ENCODE data around the gene CC2D1B.
"Not testable (repeated sequence)": the region's sequence is repeated elsewhere in the genome, so short reads cannot be mapped to it uniquely, and the experiment has no call there.

Gene CC2D1B, protein sequence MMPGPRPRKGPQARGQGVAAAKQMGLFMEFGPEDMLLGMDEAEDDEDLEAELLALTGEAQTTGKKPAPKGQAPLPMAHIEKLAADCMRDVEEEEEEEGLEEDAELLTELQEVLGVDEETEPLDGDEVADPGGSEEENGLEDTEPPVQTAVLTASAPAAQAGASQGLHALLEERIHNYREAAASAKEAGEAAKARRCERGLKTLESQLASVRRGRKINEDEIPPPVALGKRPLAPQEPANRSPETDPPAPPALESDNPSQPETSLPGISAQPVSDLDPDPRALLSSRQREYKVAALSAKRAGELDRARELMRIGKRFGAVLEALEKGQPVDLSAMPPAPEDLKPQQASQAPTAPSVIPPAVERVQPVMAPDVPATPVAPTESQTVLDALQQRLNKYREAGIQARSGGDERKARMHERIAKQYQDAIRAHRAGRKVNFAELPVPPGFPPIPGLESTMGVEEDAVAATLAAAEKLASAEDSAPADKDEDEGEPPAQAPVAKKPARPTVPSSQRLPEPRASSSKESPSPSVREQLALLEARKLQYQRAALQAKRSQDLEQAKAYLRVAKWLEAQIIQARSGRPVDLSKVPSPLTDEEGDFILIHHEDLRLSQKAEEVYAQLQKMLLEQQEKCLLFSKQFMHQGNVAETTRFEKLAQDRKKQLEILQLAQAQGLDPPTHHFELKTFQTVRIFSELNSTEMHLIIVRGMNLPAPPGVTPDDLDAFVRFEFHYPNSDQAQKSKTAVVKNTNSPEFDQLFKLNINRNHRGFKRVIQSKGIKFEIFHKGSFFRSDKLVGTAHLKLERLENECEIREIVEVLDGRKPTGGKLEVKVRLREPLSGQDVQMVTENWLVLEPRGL

DNA sequence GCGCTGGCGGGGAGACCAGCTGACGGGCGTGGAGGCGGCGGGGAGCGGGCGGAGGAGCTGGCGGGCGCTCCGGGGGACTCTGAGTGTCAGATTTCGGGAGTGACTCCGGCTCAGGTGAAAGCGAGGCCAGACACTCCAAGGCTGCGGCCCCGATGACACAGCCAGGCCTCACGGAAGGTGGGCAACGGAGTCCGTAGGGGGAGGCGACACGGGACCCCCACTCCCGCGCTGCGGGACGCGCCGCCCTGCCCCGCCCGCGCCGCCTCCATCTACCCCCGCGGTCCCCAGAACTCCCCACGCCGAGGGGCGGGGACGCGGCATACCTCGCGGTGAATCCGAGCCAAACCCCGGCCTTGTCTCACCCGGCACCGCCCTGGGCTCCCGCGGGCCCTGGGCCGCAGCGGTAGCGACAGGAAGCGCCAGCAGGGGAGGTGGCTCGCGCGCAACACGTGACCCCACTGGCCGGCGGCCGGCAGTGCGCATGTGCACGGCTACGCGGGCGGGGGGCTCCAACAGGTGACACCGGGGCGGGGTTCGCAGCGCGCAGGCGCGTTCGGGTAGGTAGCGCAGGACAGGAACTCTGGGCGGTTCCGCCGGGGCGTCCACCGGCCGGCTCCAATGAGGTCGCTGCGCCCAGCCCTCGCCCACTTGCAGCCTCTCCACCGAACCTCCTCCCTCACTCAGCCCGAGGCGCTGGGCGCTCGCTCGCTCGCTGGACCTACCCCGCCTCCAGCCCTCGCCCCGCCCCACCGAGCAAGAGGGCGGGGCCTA lies at the start of gene CC2D1B:
CC2D1B (minus strand) TSS at position 460 of the 771 bp plus-strand sequence. CDS start 1,585 bp downstream, outside the sequence.
- DNase-seq (ENCODE audit: low spot score) = peak; percentile 99

DNA sequence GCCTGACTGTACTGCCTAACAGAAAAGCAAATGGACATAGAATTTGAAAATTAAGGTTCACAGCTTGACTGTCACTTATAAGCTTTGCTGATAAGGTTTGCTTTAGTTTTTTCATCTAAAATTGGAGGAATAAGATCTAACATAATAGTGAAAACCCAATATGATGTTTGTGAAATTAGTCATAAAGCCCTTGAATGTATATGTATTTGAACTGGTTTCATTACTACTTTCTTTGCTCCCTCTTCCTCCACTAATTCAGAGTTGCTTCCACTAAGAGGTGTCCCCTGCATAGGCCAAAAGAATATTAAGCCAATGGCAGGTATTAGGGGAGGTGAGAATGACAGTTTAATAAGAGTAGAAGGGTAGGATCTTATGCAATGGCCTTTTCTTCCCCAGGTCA lies 48.9 kb upstream of the CC2D1B start:
- no peak for DNase-seq (ENCODE audit: low spot score)

DNA sequence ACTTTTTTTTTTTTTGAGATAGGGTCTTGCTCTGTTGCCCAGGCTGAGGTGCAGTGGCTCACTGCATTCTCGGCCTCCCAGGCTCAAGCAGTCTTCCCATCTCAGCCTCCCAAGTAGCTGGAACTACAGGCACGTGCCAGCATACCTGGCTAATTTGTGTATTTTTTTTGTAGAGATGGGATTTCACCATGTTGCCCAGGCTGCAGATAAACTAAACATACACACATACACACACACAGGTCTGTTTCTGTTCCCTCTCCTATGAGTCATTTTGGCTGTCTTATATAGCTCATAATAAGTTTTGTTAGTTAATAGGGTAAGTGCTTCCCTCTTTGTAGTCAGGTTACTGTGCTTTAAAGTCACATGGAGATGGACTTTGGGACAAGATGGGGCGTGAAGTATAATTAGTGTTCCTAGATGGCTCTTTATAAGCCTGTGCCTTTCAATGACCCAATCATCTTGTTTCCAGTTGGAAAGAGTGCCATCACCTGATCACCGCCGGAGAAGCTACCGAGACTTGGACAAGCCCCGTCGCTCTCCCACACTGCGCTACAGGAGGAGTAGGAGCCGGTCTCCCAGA lies 47.5 kb upstream of the CC2D1B start:
- DNase-seq (ENCODE audit: low spot score) = no peak

DNA sequence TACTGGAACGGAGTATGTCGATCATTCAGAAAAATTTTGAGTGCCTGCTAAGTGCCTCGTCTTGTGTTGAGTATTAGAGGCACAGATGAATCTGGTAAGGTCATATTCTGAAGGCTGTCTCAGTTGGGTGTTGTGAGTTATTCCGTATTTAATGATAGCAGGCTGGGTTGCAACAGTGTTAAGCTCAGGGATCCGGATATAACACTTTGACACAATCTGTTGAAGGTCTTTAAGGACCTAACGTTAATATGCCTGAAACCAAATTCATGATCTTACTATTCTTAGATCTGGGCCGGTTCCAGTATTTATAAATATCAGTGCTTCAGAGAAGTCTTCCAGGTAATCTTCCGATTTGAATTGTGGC lies 39.0 kb upstream of the CC2D1B start:
- no peak for DNase-seq (ENCODE audit: low spot score)

DNA sequence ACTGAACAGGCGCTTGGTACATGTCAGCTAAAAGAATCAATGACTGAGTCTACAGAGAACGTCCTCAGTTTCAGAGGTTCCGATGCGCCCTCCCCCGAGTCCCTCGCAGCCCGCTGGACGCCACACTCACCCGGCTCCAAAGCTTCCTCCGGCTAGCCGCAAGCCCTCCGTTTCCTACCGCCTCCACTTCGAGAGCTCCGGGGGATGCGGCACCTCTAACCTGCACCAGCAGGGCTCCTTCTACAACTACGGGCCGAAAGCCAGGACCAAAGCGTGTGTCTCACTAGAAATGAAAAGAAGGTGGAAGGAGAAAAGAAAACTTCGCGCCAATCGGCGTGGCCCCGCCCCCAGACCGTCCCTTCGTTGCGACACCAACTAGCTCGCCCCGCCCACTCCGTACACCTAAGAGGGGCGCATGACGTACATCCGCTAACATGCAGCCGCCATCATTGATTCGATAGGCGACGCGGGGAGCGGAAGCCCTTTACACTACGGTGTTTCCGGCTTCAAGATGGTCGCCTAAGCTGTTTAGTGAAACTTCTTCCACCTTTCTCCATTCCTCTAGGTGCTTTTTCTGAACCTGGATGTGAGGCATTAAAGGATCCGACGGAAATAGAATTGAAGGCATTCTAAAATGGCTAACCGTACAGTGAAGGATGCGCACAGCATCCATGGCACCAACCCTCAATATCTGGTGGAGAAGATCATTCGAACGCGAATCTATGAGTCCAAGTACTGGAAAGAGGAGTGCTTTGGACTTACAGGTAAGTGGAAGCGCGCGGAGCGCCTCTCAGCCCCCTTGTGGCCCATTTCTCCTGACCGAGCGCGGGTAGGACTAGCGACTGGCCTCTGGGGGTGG lies 38.3 kb upstream of the CC2D1B start, which contains the start of the genes ORC1 and PRPF38A:
ORC1 (minus strand) TSS at position 308 of the 859 bp plus-strand sequence. CDS start 2,200 bp downstream, outside the sequence.
PRPF38A (plus strand) TSS at position 487 of the 859 bp plus-strand sequence; CDS start at position 635, 148 bp downstream.
- peak; percentile 99 for DNase-seq (ENCODE audit: low spot score)

DNA sequence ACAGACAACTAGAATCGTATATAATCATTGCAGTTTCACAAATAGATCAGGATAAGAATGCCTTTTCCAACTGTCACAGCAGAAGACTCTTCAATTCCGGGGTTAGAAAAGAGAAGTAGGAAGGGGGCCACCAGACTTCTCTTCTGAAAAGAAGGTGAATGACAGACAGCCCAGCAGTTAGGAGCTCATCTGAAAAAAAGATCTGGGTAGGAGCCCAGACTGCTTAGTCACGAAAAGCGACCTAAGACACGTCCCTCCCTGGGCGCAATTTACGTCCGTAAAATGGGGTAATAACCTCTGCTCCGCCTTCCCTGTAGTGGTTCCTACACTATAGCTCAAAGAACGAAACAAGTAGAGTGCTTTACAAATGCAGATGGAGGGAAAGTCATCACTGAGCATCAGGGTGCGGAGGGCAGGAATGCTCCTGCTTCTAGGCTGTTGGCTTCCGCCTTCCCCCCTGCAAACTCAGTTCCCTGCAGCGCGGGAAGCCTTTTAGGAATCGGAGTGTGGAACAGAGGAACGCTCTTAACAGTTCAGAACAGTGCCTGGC lies 37.6 kb upstream of the CC2D1B start:
- DNase-seq (ENCODE audit: low spot score) = peak; percentile 71

DNA sequence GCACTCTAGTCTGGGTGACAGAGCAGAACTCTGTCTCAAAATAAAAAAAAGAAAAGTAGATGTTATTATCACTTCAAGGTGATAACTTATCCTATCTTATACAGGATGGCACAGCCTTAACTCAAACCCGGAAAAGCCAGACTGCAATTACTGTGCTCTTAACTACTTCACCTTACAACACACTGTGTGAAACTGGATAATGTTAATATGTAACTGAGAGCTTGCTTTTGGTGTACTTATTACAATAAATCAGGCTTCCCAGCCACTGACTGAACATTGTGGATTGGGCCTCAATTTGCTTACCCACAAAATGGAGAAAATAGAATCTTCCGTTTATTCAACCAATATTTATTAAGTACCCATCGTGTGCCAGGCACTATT lies 36.8 kb upstream of the CC2D1B start:
- DNase-seq (ENCODE audit: low spot score) = no peak

DNA sequence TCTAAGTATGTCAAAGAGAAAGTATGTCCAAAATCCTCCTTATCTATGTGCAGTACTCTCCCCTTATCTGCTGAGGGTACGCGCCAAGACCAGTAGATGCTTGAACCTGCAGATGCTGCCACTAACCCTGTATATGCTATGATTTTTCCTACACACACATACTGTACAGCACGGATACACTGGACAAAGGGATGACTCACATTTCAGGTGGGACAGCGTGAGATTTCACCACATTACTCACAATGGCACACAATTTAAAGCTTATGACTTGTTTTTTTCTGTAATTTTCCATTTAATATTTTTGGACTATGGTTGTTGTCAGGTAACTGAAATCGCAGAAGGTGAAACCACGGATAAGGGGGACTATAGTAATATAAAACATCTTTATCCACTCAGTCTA lies 34.1 kb upstream of the CC2D1B start:
- DNase-seq (ENCODE audit: low spot score) = no peak

DNA sequence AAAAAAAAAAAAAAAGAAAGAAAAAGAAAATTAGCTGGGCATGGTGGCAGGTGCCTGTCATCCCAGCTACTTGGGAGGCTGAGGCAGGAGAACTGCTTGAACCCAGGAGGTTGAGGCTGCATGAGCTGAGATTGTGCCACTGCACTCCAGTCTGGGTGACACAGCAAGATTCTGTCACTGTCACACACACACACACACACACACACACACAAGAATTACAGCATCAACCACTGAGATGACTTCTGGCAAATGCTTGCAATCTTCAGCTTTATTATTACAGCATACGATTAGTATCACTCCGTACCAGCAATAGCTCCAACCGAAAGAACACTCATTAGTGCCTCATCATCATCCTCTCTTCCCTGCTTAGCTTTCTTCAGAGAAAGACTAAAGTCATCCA lies 33.6 kb upstream of the CC2D1B start:
- no peak for DNase-seq (ENCODE audit: low spot score)

DNA sequence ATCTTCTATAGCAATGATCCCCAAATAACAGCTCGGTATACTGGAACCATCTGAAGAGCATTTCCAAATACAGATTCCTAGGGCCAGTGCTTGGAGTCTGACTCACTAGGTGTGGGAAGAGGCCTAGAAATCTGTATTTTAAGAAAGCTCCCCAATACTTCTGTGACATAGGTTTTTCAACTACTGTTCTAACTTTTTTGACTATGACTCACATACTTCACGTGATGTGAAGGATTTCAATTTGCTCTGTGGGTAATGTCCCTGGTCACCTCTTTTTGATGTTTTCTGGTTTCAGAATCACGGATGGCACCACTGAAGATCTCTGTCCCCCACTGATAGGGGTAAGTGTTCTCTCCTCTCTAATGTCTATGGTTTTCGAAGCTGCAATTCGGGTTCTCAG lies 27.2 kb upstream of the CC2D1B start:
- no peak for DNase-seq (ENCODE audit: low spot score)

DNA sequence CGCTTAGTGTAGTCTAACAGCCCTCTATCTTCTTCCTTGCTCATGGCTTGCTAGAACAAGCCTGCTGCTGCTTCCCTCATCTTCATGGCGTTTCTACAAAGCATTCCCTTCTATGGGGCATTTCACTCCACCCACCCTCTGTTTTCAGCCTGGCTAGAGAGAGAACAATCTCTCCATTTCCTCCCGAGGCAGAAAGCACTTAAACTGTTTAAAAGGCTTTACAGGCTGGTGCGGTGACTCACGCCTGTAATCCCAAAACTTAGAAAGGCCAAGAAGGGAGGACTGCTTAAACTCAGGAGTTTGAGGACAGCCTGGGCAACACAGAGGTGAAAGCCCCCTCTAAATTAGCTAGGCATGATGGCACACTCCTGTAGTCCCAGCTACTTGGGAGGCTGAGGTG lies 20.5 kb upstream of the CC2D1B start:
- no peak for DNase-seq (ENCODE audit: low spot score)

DNA sequence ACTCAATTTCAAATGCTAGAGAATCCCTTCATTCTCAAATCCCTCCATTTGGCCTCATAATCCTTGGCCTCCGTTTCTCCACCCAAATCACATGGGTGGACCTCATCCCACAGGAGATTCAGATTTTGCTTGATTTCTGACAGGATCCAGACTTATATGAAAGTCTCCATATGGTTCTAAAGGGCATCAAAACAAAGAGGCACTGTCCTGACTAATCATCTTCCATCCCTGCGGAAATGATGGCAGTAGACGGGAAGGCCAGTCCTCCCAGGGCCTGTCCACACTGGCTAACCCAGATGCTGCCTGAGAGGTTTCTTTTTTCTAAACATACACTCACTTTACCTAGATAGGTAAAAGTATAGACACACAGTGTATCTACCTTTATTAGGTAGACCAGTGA lies 19.4 kb upstream of the CC2D1B start:
- DNase-seq (ENCODE audit: low spot score) = no peak

DNA sequence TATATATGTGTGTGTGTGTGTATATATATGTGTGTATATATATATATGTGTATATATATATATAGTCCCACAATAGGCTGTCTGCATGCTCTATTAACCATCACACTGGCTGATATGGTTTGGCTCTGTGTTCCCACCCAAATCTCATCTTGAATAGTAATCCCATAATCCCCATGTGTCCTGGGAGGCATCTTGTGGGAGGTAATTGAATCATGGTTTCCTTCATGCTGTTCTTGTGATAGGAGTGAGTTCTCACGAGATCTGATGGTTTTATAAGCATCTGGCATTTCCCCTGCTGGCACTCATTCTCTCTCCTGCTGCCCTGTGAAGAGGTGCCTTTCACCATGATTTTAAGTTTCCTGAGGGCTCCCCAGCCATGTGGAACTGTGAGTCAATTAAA lies 3.8 kb upstream of the CC2D1B start:
- not testable (repeated sequence) for DNase-seq (ENCODE audit: low spot score)

DNA sequence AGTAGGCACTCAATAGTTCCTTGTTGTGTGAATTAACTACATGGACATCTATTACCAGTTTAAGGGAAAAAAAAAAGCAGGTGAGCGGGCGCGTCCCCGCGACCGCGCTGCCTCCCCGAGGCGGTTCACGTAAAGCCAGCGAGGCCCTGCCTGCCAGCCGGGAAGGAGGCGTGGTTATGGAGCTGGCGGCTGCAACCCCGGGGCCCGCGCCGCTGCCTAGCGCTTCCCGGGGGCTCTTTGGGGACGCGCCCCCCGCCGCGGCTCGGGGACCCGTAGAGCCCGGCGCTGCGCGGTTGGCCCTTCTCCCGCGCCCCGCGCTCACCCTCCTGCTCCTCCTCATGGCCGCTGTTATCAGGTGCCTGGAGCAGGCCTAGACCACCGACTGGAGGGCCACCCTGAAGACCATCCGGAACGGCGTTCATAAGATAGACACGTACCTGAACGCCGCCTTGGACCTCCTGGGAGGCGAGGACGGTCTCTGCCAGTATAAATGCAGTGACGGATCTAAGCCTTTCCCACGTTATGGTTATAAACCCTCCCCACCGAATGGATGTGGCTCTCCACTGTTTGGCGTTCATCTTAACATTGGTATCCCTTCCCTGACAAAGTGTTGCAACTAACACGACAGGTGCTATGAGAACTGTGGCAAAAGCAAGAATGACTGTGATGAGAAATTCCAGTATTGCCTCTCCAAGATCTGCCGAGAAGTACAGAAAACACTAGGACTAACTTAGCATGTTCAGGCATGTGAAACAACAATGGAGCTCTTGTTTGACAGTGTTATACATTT lies 2.6 kb upstream of the CC2D1B start:
- DNase-seq (ENCODE audit: low spot score) = peak; percentile 34

DNA sequence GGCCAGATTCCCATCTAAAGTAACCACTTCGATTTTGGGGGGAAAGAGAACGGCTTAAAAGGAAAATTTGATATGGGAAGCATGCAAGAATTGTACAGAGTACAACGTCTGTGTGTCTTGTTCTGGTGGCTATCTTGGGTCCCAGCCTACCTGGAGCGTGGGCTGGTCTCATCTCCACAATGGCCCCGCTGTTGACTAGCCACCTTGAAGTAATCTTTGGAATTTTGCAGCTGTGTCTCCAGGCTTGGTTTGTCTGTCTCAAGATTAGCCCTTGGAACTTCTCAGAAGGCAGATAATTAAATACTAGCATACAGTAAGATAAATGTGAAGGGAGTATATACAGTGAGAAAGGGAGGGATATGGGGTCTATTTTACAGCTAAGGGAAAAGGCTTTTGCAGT lies 1.3 kb upstream of the CC2D1B start:
- DNase-seq (ENCODE audit: low spot score) = no peak

DNA sequence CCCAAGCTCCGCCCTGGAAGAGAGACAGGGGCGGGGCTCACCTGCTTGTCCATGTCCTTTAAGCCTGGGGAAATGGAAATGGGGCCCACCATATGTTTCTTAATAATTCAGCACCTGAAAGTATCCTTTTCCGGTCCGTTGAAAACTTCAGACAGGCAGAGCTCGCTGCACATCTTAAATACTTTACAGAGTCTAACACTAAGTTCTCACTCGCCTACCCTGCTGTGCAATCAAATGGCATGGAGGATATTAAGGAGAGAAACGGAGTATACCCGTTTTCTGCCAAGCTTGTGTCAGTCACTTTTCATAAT lies 467 bp upstream of the CC2D1B start:
- DNase-seq (ENCODE audit: low spot score) = no peak

DNA sequence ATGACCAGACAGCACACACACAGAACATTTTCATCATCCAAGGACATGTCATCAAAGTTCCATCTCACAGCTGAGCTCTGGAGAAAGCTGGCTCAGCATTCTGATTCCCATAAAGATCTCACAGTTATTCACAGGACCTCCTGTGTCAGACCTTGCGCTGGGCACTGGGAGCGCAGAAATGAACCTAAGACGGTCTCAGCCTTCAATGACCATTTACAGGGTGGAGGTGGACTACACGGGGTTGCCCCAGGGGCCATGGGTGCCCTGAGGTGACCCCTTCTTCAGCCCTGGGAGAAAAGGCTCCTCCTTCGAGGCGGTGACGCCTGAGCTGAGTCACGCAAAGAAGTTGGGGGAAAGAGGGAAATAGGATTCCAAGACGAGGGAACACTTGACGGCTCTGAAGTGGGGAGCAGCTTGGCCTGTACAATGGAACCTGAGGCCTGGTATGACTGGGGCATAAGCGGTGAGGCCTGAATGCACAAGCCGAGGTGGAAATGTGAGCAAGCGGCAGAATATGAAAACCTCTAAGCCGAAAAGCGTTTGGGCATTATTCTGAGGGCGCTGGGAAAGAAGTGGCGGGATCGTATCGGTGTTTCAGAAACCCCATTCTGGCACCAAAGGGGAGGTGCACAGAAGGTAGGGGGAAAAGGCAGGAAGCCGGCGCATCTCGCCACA lies 797 bp downstream of the CC2D1B start:
- peak; percentile 76 for DNase-seq (ENCODE audit: low spot score)

DNA sequence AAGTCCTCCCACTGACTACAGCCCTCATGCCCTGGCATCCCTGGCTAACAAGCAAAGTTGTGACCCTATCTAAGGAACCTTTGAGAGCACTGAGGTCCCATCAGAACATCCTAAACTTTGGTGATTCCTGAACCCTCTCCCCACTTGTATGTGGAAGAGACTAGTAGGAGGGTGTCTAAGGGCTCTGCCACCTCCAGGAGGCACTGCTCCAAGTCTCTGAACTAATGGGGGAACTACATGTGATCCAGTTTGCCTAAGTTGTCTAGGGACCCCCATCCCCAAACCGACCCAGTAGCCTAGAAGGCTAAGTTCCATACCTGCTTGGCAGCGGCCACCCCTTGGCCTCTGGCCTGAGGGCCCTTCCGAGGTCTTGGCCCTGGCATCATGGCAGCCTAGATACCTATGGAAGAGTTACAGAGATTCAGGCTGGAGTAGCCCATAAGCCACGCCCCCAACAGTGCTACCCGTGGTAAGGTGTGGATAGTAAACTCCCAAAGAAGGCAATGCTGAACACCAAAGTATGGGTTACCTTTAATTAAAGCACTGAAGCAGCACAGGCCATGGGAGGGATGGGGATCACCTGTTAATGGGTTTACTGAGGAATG lies 1.7 kb downstream of the CC2D1B start:
- DNase-seq (ENCODE audit: low spot score) = no peak

DNA sequence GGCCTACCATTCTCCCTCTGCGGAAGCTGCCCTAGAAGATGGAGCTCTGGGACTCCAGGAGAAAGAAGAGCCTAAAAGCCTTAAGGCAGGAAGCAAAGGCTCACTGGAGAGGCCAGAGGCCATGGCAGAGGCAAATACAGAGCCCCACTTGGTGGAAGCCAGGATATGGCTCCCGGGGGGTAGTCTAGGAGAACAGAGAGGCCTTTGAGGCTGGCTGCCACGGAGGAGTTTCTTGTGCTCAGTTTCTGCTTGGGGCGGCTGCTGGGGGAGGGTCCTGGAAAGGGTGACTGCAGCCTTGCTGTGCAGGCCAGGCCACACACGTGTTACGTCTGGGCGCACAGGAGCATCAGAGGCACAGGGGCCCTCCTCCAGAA lies 5.4 kb downstream of the CC2D1B start:
- DNase-seq (ENCODE audit: low spot score) = no peak
